Immature natural killer cell (primary cell): ENCODE data around the gene M1AP. TPM values are rescaled to one million over a fixed set of nuclear protein-coding genes. Genes with fewer than 3 reads are reported as not detected.
"Not testable (repeated sequence)": the region's sequence is repeated elsewhere in the genome, so short reads cannot be mapped to it uniquely, and the experiment has no call there.

ENCODE experiments used
- DNase-seq, 3 donors: peaks; one replicate each; pipeline ENCODE4 v3.0.0; 2022; ENCODE audit warnings: mixed read lengths in 1 of 3
- H3K27ac Mint-ChIP-seq, 6 donors: one replicate each; pipeline ENCODE4 v1.8.0; 2020; ENCODE audit warnings: mixed read lengths in 6 of 6, mild to moderate bottlenecking in 5 of 6, inconsistent platforms in 4 of 6, moderate library complexity in 3 of 6
- H3K27me3 Mint-ChIP-seq, 3 donors: one replicate each; pipeline ENCODE4 v1.8.0; 2020 to 2021; ENCODE audit warnings: low read depth in 3 of 3, mild to moderate bottlenecking in 3 of 3, mixed read lengths in 3 of 3, moderate library complexity in 3 of 3, inconsistent platforms in 1 of 3
- H3K36me3 Mint-ChIP-seq, 3 donors: one replicate each; pipeline ENCODE4 v1.8.0; 2020; ENCODE audit warnings: mixed read lengths in 3 of 3, inconsistent platforms in 2 of 3, mild to moderate bottlenecking in 2 of 3
- H3K4me1 Mint-ChIP-seq, 2 donors: one replicate each; pipeline ENCODE4 v1.8.0; 2020; ENCODE audit warnings: inconsistent platforms in 2 of 2, mild to moderate bottlenecking in 2 of 2, mixed read lengths in 2 of 2, moderate library complexity in 1 of 2
- H3K4me3 Mint-ChIP-seq, 5 donors: one replicate each; pipeline ENCODE4 v1.8.0; 2020; ENCODE audit warnings: mild to moderate bottlenecking in 5 of 5, mixed read lengths in 5 of 5, inconsistent platforms in 3 of 5, moderate library complexity in 3 of 5
- H3K9me3 Mint-ChIP-seq, 6 donors: one replicate each; pipeline ENCODE4 v1.8.0; 2020; ENCODE audit warnings: mild to moderate bottlenecking in 6 of 6, mixed read lengths in 6 of 6, inconsistent platforms in 4 of 6, moderate library complexity in 3 of 6
- polyA plus RNA-seq, 3 donors: library from polyadenylated mRNA; unstranded; fragments of 300-500 nt; fragmentation: Illumina TruSeq; gene quantifications; one replicate each; pipeline ENCODE4 v1.2.3, GENCODE V29; 2021

Gene M1AP
- polyA plus RNA-seq, 3 donors from 2014 or later = not detected

- Mint-ChIP-seq H3K9me3 (no peaks in the 10 kb centered on the region), H3K4me3 (no peak overlapping the region), H3K36me3 (no peaks in the 10 kb centered on the region), H3K4me1 (no peaks in the 10 kb centered on the region), H3K27me3 (peaks cover 4 to 8% (median 5%) of the 10 kb centered on the region in 3 donors), H3K27ac (no peak overlapping the region)
- no peak for DNase-seq
These were observed 8.6 kb downstream of the M1AP start for GRCh38 chr2:74639550-74639949.

- Mint-ChIP-seq H3K4me1 (no peaks in the 10 kb centered on the region), H3K27me3 (peaks cover 2 to 7% (median 5%) of the 10 kb centered on the region in 3 donors), H3K27ac (no peak overlapping the region), H3K36me3 (no peaks in the 10 kb centered on the region), H3K9me3 (no peaks in the 10 kb centered on the region), H3K4me3 (no peak overlapping the region)
- DNase-seq = no peak
These were observed 15.2 kb downstream of the M1AP start for GRCh38 chr2:74632939-74633312.

- H3K27me3 Mint-ChIP-seq = peaks cover 2 to 7% (median 4%) of the 10 kb centered on the region in 3 donors
- no peak overlapping the region for H3K4me3 Mint-ChIP-seq
- H3K9me3 Mint-ChIP-seq = no peaks in the 10 kb centered on the region
- no peak overlapping the region for H3K27ac Mint-ChIP-seq
- DNase-seq = no peak
- no peaks in the 10 kb centered on the region for H3K4me1 Mint-ChIP-seq
- H3K36me3 Mint-ChIP-seq = no peaks in the 10 kb centered on the region
These were observed 15.8 kb downstream of the M1AP start for GRCh38 chr2:74632209-74632938.

GRCh38 chr2:74630454-74630853, 17.7 kb downstream of the M1AP start:
- H3K4me1 Mint-ChIP-seq, DNase-seq, H3K9me3 Mint-ChIP-seq, H3K27me3 Mint-ChIP-seq, H3K36me3 Mint-ChIP-seq, H3K4me3 Mint-ChIP-seq, H3K27ac Mint-ChIP-seq: not testable (repeated sequence)

DNA sequence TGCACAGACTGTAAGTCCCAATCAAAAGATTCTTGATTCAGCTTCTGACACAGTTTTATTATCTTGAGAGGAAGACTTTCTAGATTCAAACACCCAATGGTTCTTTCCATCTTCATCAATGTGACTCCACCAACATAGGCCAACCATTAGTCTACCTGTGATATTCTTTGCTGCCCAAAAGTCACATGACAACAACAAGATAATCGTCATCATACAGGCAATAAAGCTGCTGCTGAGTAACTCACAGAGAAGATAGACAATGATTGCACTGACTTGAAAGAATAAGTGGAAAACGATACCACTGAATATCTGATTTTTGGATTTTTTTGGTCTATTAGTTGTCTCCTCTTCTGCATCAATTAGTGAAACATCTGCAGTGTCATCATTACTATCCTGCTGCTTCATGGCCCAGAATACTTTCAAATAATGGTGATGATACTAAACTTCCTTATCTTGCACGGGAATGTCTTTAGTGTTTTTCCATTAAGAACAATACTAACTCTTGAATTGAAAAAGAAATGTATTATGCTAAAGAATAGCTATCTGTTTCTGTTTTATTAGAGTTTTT, 19.5 kb downstream of the M1AP start:
- no peaks in the 10 kb centered on the region for H3K4me1 Mint-ChIP-seq
- no peak for DNase-seq
- peaks cover 2 to 5% (median 2%) of the 10 kb centered on the region in 3 donors for H3K27me3 Mint-ChIP-seq
- H3K4me3 Mint-ChIP-seq = no peak overlapping the region
- no peaks in the 10 kb centered on the region for H3K36me3 Mint-ChIP-seq
- H3K27ac Mint-ChIP-seq = no peak overlapping the region
- H3K9me3 Mint-ChIP-seq = no peaks in the 10 kb centered on the region

DNA sequence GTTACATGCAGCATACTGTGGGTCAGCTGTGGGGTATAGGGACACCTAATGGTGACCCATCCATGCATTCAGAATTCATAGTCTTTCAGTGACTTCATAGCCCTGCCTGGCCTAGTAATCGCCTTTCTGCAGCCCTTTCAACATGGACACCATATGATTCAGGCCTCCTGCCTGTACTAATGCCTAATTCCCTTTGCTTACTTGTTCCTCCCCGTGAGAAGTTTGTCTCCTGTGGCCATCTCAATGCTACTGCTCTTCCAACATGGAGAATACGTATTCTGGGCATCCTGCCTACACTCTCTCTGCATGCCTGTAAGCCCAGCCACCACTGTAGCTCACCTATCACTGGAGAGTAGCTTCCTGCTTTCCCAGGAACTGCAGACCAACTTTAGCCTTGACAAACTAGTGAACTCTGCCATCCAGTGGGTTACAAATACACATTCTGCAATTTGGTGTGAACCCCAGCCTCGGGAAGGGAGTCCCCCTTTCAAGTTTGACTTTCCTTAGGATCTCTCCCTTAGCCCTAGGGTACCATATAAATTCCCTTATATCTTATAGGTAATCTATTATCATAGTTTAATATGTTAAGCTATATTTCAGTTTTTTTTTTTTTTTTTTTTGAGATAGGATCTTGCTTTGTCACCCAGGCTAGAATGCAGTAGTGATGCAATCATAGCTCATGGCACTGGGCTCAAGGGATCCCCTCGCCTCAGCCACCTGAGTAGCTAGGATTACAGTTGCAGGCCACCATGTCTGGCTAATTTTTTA, 22.3 kb downstream of the M1AP start:
- no peaks in the 10 kb centered on the region for H3K36me3 Mint-ChIP-seq
- H3K27ac Mint-ChIP-seq = no peak overlapping the region
- H3K27me3 Mint-ChIP-seq = peaks cover 0 to 4% (median 2%) of the 10 kb centered on the region in 3 donors

GRCh38 chr2:74620671-74621070, 27.5 kb downstream of the M1AP start:
- H3K4me3 Mint-ChIP-seq = no peak overlapping the region
- H3K36me3 Mint-ChIP-seq = no peaks in the 10 kb centered on the region
- peaks cover 0 to 1% (median 0%) of the 10 kb centered on the region in 6 donors for H3K9me3 Mint-ChIP-seq
- DNase-seq = no peak
- H3K4me1 Mint-ChIP-seq = no peaks in the 10 kb centered on the region
- H3K27ac Mint-ChIP-seq = no peak overlapping the region
- H3K27me3 Mint-ChIP-seq = peaks cover 3 to 4% (median 4%) of the 10 kb centered on the region in 3 donors

More for the DNA sequence above, 22.3 kb downstream of the M1AP start:
- no peaks in the 10 kb centered on the region for H3K4me1 Mint-ChIP-seq
- H3K4me3 Mint-ChIP-seq = no peak overlapping the region
- H3K9me3 Mint-ChIP-seq = no peaks in the 10 kb centered on the region
- DNase-seq = no peak

GRCh38 chr2:74619651-74620297, 28.4 kb downstream of the M1AP start:
- H3K27ac Mint-ChIP-seq = no peak overlapping the region
- no peak overlapping the region for H3K4me3 Mint-ChIP-seq
- H3K9me3 Mint-ChIP-seq = peaks cover 0 to 1% (median 0%) of the 10 kb centered on the region in 6 donors
- H3K27me3 Mint-ChIP-seq = peaks cover 2 to 11% (median 4%) of the 10 kb centered on the region in 3 donors
- no peaks in the 10 kb centered on the region for H3K4me1 Mint-ChIP-seq
- H3K36me3 Mint-ChIP-seq = no peaks in the 10 kb centered on the region
- DNase-seq = no peak

DNA sequence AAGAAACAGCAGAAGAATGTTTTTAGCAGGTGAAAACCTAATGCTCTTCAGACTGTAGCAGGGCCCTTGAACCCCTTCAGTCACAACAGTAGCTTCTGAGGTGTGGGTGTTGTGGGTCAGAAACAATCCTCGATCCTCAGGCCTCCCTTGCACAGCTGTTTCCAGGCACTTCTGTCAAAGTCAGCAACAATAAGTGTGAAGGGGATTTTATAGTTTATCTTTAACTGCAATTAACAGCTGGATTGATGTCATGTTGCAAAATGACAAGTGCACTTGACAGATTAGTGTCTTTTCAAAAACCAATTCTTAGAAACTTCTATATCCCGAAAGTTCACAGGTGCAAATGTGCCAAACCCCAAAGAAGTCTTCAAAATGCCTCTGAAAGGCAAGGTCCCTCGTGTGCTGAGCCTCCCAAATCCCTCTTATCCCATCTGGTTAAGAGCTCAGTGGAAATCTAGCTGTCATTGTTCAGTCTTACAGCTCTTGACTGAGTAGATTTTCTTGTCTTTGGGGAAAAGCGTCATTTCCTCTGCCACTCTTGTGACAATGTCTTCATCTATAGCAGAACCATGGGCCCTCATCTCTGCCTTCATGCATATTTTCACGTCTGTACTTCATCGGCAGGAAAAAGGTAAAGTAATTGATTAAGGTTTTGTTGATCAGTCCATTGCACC, 29.6 kb downstream of the M1AP start:
- H3K9me3 Mint-ChIP-seq = peaks cover 0 to 1% (median 0%) of the 10 kb centered on the region in 6 donors
- H3K27ac Mint-ChIP-seq = no peak overlapping the region
- no peaks in the 10 kb centered on the region for H3K4me1 Mint-ChIP-seq
- no peaks in the 10 kb centered on the region for H3K36me3 Mint-ChIP-seq
- H3K4me3 Mint-ChIP-seq = no peak overlapping the region
- no peak for DNase-seq
- peaks cover 2 to 15% (median 4%) of the 10 kb centered on the region in 3 donors for H3K27me3 Mint-ChIP-seq

GRCh38 chr2:74617122-74617521, 31.0 kb downstream of the M1AP start:
- Mint-ChIP-seq H3K9me3 (peaks cover 0 to 1% (median 0%) of the 10 kb centered on the region in 6 donors), H3K4me3 (no peak overlapping the region), H3K27me3 (peaks cover 2 to 19% (median 4%) of the 10 kb centered on the region in 3 donors), H3K4me1 (no peaks in the 10 kb centered on the region), H3K27ac (no peak overlapping the region), H3K36me3 (no peaks in the 10 kb centered on the region)
- DNase-seq = no peak

DNA sequence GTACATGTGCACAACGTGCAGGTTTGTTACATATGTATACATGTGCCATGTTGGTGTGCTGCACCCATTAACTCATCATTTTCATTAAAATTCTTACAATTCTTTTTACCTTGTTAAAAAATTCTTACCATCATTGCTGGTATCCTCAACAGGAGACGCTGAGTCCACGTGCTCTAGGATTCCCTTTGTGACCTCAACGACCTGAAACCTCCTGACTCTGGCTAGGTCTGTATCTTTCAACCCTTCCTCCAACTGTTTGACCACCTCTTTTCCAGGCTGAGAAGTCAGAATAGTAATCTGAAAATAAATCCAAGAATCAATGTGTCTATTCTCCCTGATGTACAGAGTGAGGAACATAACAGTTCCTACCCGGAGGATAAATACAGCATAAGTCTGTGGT, 41.2 kb downstream of the M1AP start:
- Mint-ChIP-seq H3K27me3 (peaks cover 5 to 16% (median 8%) of the 10 kb centered on the region in 3 donors), H3K4me1 (no peaks in the 10 kb centered on the region), H3K36me3 (no peaks in the 10 kb centered on the region), H3K4me3 (no peak overlapping the region), H3K27ac (no peak overlapping the region), H3K9me3 (no peaks in the 10 kb centered on the region)
- DNase-seq = no peak

DNA sequence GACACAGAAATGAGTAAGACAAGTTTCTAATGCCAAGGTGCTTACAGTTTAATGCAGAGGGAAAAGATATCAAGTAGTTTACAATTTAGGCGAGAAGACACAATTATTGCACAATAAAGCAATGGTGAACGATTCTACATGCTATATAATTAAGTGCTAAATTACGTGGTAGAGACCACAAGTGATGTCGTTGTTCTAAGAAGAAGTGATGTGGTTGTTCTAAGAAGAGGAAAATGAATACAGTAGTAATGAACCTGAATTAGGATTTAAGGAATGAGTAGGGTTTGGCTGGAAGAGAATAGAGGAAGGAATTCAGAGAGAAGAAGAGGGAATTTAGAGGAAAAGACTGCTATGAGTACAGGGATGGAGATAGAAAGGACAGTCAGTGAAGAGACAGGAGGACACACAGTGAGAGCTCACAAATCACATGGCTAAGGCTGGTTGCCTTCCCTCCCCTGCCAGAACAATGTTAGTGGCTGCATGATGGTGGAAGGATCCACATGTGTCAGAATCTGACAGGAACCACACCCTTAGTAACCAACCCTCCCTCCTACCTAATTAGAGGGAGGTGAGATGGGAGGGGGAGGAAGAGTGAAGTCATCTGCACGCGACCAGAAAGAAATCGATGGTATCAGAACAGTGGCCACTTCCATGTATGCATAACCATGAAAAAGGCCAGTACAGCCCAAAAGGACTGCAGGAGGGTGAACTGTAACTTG, 44.7 kb downstream of the M1AP start:
- Mint-ChIP-seq H3K4me3 (no peak overlapping the region), H3K27me3 (peaks cover 6 to 13% (median 6%) of the 10 kb centered on the region in 3 donors), H3K27ac (no peak overlapping the region), H3K9me3 (no peaks in the 10 kb centered on the region), H3K36me3 (no peaks in the 10 kb centered on the region), H3K4me1 (no peaks in the 10 kb centered on the region)
- DNase-seq = no peak
